Nephron (organoid): ENCODE results near the gene KRTAP10-4.

ENCODE experiments used
- H3K27ac Mint-ChIP-seq, 3 experiments: 2 replicates each; pipeline ENCODE4 v1.8.0; 2020; ENCODE audit warnings: mixed read lengths in 3 of 3, mild to moderate bottlenecking in 2 of 3, moderate library complexity in 1 of 3
- H3K27me3 Mint-ChIP-seq: 2 replicates; pipeline ENCODE4 v1.8.0; 2021; ENCODE audit warnings: low read depth, mild to moderate bottlenecking, moderate library complexity, mixed read lengths
- H3K36me3 Mint-ChIP-seq: 2 replicates; pipeline ENCODE4 v1.8.0; 2020; ENCODE audit warnings: low read depth, mixed read lengths
- H3K4me1 Mint-ChIP-seq: 2 replicates; pipeline ENCODE4 v1.8.0; 2020; ENCODE audit warnings: mixed read lengths
- H3K4me3 Mint-ChIP-seq, 3 experiments: 2 replicates each; pipeline ENCODE4 v1.8.0; 2020; ENCODE audit warnings: mild to moderate bottlenecking in 3 of 3, mixed read lengths in 3 of 3, moderate library complexity in 2 of 3
- H3K9me3 Mint-ChIP-seq: 2 replicates; pipeline ENCODE4 v1.8.0; 2020; ENCODE audit warnings: mixed read lengths
- TF ChIP-seq, protein P1 (sequence below), 3 experiments: fragments of 200-600 bp; sonication (generic); IDR thresholded peaks; one replicate each; pipeline ENCODE4 v1.5.0; 2021; ENCODE audit warnings: antibody characterized with exemption in 3 of 3; ENCODE audit not compliant: unreplicated experiment in 3 of 3

KRTAP10-4 gene

DNA sequence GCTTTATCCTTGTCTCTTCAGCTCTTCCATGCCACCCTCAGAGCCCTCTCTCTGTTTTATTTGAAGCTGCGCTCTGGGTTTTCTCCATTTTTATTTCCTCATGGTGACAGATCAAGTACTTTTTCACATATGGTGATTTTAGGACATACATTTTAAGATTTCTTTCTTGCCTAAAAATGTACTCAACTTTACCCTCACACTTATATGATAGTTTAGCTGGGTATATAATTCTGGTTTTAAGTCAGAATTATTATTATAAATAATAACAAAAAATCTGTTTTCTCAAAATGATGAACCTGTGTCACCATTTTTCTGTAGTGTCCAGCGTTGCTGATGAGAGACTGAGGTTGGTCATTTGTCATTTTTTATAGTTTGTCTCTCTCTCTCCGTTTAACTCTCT is 7.6 kb downstream of the KRTAP10-4 start:
- Mint-ChIP-seq H3K27me3 (peaks cover 21% of the 10 kb centered on the region), H3K36me3 (peaks cover 4% of the 10 kb centered on the region), H3K4me1 (no peaks in the 10 kb centered on the region), H3K4me3 (no peak overlapping the region), H3K9me3 (peaks cover 43% of the 10 kb centered on the region), H3K27ac (no peak overlapping the region)
- TF ChIP-seq, protein P1, sequence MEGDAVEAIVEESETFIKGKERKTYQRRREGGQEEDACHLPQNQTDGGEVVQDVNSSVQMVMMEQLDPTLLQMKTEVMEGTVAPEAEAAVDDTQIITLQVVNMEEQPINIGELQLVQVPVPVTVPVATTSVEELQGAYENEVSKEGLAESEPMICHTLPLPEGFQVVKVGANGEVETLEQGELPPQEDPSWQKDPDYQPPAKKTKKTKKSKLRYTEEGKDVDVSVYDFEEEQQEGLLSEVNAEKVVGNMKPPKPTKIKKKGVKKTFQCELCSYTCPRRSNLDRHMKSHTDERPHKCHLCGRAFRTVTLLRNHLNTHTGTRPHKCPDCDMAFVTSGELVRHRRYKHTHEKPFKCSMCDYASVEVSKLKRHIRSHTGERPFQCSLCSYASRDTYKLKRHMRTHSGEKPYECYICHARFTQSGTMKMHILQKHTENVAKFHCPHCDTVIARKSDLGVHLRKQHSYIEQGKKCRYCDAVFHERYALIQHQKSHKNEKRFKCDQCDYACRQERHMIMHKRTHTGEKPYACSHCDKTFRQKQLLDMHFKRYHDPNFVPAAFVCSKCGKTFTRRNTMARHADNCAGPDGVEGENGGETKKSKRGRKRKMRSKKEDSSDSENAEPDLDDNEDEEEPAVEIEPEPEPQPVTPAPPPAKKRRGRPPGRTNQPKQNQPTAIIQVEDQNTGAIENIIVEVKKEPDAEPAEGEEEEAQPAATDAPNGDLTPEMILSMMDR (IDR thresholded peaks at IDR 0.05; ENCODE audit: unreplicated experiment in 3 of 3), result no peak

DNA sequence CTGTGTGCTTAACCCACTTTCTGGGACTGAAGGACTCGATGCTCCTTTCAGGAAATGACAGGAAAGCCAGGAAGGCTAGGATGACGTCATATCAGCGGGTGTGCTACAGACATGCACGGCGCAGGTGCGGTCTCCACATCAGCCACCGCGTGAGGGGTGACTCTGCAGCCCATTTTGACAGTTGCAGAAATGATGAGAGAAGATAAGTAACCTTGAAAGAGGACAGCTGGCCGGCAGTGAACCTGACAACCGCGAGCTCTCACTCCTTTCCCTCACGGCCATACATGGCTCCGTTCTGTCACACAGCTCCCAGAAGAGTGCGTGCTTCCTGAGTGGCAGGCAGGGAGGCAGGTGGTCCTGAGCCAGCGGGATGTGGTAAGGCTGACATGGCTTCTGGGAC is 8.5 kb downstream of the KRTAP10-4 start:
- Mint-ChIP-seq H3K4me1 (no peaks in the 10 kb centered on the region), H3K9me3 (peaks cover 45% of the 10 kb centered on the region), H3K4me3 (no peak overlapping the region), H3K36me3 (peaks cover 4% of the 10 kb centered on the region), H3K27ac (no peak overlapping the region), H3K27me3 (peaks cover 27% of the 10 kb centered on the region)
- TF ChIP-seq, protein P1 (IDR thresholded peaks at IDR 0.05; ENCODE audit: unreplicated experiment in 3 of 3), result no peak

DNA sequence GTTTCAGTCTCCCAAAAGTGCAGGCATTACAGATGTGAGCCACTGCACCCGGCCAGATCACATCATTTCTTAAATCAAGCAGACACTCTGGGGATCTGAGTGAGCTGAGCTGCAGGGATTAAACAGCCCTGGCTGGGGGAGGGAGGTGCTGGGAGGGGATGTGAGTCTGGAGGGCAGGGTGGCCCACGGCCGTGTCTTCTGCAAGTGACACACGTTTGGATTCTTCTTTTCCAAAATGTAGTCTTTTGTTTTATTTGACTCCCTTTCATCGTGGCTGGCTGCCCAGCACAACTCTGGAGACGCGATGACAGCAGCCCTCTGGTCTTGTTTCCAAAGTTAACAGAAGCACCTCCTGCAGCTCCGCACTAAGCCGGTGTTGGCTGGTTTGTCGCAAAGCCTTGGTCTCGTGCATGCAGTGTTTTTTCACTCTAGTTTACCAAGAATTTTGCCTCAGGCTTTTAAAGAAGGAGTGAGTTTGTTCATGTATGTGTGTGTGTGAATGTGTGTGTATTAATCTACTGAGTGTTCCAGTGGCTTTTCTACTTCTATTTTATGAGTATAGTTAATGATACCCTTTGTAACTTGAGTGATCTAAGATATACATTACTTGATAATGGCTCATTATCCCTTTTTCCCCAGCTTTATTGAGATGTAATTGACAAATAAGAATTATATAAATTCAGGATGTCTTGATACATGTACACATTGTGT is 9.7 kb downstream of the KRTAP10-4 start:
- TF ChIP-seq, protein P1 (IDR thresholded peaks at IDR 0.05; ENCODE audit: unreplicated experiment in 3 of 3), result no peak
- H3K36me3 Mint-ChIP-seq, result peaks cover 4% of the 10 kb centered on the region
- H3K9me3 Mint-ChIP-seq, result peaks cover 40% of the 10 kb centered on the region
- H3K4me1 Mint-ChIP-seq, result no peaks in the 10 kb centered on the region
- peak overlapping the region in 1 of 3 experiments; percentile 72 for H3K27ac Mint-ChIP-seq
- H3K27me3 Mint-ChIP-seq, result peaks cover 37% of the 10 kb centered on the region
- no peak overlapping the region for H3K4me3 Mint-ChIP-seq

DNA sequence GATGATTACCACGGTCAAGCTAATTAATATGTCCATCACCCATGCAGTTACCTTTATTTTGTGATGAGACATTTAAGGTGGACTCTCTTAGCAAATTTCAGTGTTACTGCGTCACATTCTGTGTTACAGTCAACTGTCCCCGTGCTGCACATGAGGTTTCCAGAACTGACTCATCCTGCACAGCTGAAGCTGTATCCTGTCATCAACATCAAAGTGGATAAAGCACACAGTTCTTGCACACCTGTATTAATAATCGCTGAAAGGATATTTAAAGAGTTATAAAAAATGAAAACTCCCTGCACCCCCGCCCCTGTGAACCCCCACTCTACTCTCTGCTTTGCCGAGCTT is 10.2 kb downstream of the KRTAP10-4 start:
- Mint-ChIP-seq H3K4me3 (no peak overlapping the region), H3K4me1 (no peaks in the 10 kb centered on the region)
- TF ChIP-seq, protein P1 (IDR thresholded peaks at IDR 0.05; ENCODE audit: unreplicated experiment in 3 of 3), result no peak

DNA sequence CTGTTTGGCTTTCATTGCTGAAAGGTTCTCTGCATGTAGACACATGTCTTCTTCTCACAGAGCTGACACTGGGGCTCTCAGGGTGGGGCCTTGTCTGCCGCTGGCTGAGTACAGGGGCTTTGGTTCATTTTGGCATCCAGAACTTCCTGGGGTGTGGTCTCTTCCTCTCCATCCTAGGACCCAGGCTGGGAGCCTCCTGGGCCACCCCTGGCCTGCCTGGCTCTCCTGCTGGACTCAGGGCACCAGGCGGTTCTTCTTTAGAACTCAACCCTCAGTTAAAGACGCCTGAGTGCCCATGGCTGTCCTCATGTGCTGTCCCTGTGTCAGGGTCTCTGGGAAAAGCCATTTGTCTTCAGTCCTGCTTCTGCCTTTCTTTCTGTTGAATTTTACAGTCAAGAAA is 12.4 kb downstream of the KRTAP10-4 start:
- Mint-ChIP-seq H3K36me3 (no peaks in the 10 kb centered on the region), H3K9me3 (peaks cover 31% of the 10 kb centered on the region), H3K27ac (no peak overlapping the region), H3K4me1 (no peaks in the 10 kb centered on the region), H3K27me3 (peaks cover 28% of the 10 kb centered on the region), H3K4me3 (no peak overlapping the region)
- TF ChIP-seq, protein P1 (IDR thresholded peaks at IDR 0.05; ENCODE audit: unreplicated experiment in 3 of 3), result no peak

More for the DNA sequence above, 10.2 kb downstream of the KRTAP10-4 start:
- H3K36me3 Mint-ChIP-seq, result peaks cover 4% of the 10 kb centered on the region
- H3K9me3 Mint-ChIP-seq, result peaks cover 38% of the 10 kb centered on the region
- H3K27ac Mint-ChIP-seq, result no peak overlapping the region
- peaks cover 37% of the 10 kb centered on the region for H3K27me3 Mint-ChIP-seq

DNA sequence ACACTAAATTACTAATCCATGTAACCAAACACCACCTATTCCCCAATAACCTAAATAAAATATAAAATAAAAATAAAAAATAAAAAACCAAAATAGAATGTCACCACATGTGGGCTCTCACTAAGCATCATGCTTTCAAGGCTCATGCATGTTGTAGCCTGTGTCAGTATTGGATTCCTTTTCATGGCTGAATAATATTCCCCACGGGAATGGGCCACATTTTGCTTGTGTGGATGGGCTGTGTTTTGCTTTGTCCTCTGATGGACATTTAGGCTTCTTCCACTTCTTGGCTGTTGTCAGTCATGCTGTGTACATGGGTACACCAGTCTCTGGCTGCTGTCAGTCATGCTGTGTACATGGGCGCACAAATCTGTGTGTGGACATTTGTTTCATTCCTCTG is 15.6 kb downstream of the KRTAP10-4 start:
- no peak overlapping the region for H3K27ac Mint-ChIP-seq
- H3K4me3 Mint-ChIP-seq, result no peak overlapping the region
- TF ChIP-seq, protein P1 (IDR thresholded peaks at IDR 0.05; ENCODE audit: unreplicated experiment in 3 of 3), result no peak
- H3K36me3 Mint-ChIP-seq, result no peaks in the 10 kb centered on the region
- H3K27me3 Mint-ChIP-seq, result peaks cover 37% of the 10 kb centered on the region
- peaks cover 10% of the 10 kb centered on the region for H3K4me1 Mint-ChIP-seq
- peaks cover 15% of the 10 kb centered on the region for H3K9me3 Mint-ChIP-seq
